WTC11 (cell line): ENCODE measurements around the gene S1PR1. TPM values are rescaled to one million over a fixed set of nuclear protein-coding genes. Genes with fewer than 3 reads are reported as not detected.

Experiments used
- ATAC-seq: fragments of 200-7000 bp; cut with Tn5 transposase; 2 replicates; pipeline ENCODE4 v1.10.0; 2021; ENCODE audit warnings: mild to moderate bottlenecking, moderate library complexity
- Bru-seq: library from RNA; stranded (reverse); fragments of 400-500 nt; gene quantifications from one replicate; lab custom pipeline; 2021; lab: Mats Ljungman, UMichigan
- CTCF ChIA-PET: fragments of 300-600 bp; sonication (Branson Sonifier 250); formaldehyde crosslinking; loops from one replicate; lab custom pipeline; 2021; ENCODE audit warnings: antibody characterized with exemption; lab: Charles Lee
- POLR2A ChIA-PET: fragments of 350-600 bp; sonication (Branson Sonifier 250); formaldehyde crosslinking; loops from one replicate; lab custom pipeline; 2021; ENCODE audit warnings: antibody characterized with exemption; lab: Charles Lee
- DNase-seq: peaks from one replicate; pipeline ENCODE4 v3.0.0; 2021; ENCODE audit warnings: low spot score
- H3K27ac Mint-ChIP-seq: 2 replicates; pipeline ENCODE4 v1.8.0; 2021; ENCODE audit warnings: mixed read lengths
- H3K27me3 Mint-ChIP-seq: 2 replicates; pipeline ENCODE4 v1.8.0; 2021; ENCODE audit warnings: low read depth, mild to moderate bottlenecking, moderate library complexity, mixed read lengths
- H3K36me3 Mint-ChIP-seq: 2 replicates; pipeline ENCODE4 v1.8.0; 2021; ENCODE audit warnings: mixed read lengths
- H3K4me1 Mint-ChIP-seq: 2 replicates; pipeline ENCODE4 v1.8.0; 2022; ENCODE audit warnings: mixed read lengths
- H3K4me3 Mint-ChIP-seq: 2 replicates; pipeline ENCODE4 v1.8.0; 2021; ENCODE audit warnings: mild to moderate bottlenecking, moderate library complexity, mixed read lengths
- H3K9me3 Mint-ChIP-seq: 2 replicates; pipeline ENCODE4 v1.8.0; 2021; ENCODE audit warnings: mixed read lengths
- E2F5 ChIP-seq: sonication (generic); formaldehyde crosslinking; IDR thresholded peaks from 2 replicates; pipeline ENCODE4 v1.8.1; 2022; ENCODE audit warnings: mild to moderate bottlenecking, moderate library complexity, missing genetic modification reagents
- ETV6 ChIP-seq: sonication (generic); formaldehyde crosslinking; IDR thresholded peaks from 2 replicates; pipeline ENCODE4 v1.8.1; 2022; ENCODE audit warnings: mild to moderate bottlenecking, missing genetic modification reagents
- FOXK1 ChIP-seq: sonication (generic); formaldehyde crosslinking; IDR thresholded peaks from 2 replicates; pipeline ENCODE4 v1.8.0; 2022; ENCODE audit warnings: mild to moderate bottlenecking, moderate library complexity, missing genetic modification reagents
- FOXP1 ChIP-seq: sonication (generic); formaldehyde crosslinking; IDR thresholded peaks from 2 replicates; pipeline ENCODE4 v1.8.0; 2022; ENCODE audit warnings: missing genetic modification reagents, mild to moderate bottlenecking, moderate library complexity, borderline replicate concordance
- FOXP4 ChIP-seq: sonication (generic); formaldehyde crosslinking; IDR thresholded peaks from 2 replicates; pipeline ENCODE4 v1.8.0; 2022; ENCODE audit warnings: mild to moderate bottlenecking, missing genetic modification reagents
- IRF2 ChIP-seq: sonication (generic); formaldehyde crosslinking; IDR thresholded peaks from 2 replicates; pipeline ENCODE4 v1.8.0; 2022; ENCODE audit warnings: low read depth, missing genetic modification reagents, borderline replicate concordance
- KAT7 ChIP-seq: sonication (generic); formaldehyde crosslinking; IDR thresholded peaks from 2 replicates; pipeline ENCODE4 v1.8.1; 2023; ENCODE audit warnings: missing genetic modification reagents, mild to moderate bottlenecking, borderline replicate concordance
- NR2C2 ChIP-seq: sonication (generic); formaldehyde crosslinking; IDR thresholded peaks from 2 replicates; pipeline ENCODE4 v1.8.0; 2022; ENCODE audit warnings: mild to moderate bottlenecking, missing genetic modification reagents
- NR3C1 ChIP-seq: sonication (generic); formaldehyde crosslinking; conservative IDR thresholded peaks from 2 replicates; pipeline ENCODE4 v1.8.1; 2023; ENCODE audit warnings: low read depth, mild to moderate bottlenecking, missing genetic modification reagents
- PRRX2 ChIP-seq: fragments of 250-450 bp; sonication (Bioruptor Pico); IDR thresholded peaks from 2 replicates; pipeline ENCODE4 v1.8.0; 2021; ENCODE audit warnings: mild to moderate bottlenecking
- RORB ChIP-seq: fragments of 250-450 bp; sonication (Bioruptor Pico); IDR thresholded peaks from 2 replicates; pipeline ENCODE4 v1.9.0; 2021; ENCODE audit warnings: mild to moderate bottlenecking
- SMAD4 ChIP-seq: sonication (generic); formaldehyde crosslinking; IDR thresholded peaks from 2 replicates; pipeline ENCODE4 v1.8.0; 2022; ENCODE audit warnings: mild to moderate bottlenecking, missing genetic modification reagents
- TCF7 ChIP-seq: sonication (generic); formaldehyde crosslinking; IDR thresholded peaks from 2 replicates; pipeline ENCODE4 v1.8.0; 2022; ENCODE audit warnings: mild to moderate bottlenecking, low read depth, missing genetic modification reagents, moderate library complexity
- ZBTB43 ChIP-seq: sonication (generic); formaldehyde crosslinking; IDR thresholded peaks from 2 replicates; pipeline ENCODE4 v1.8.1; 2023; ENCODE audit warnings: mild to moderate bottlenecking, missing genetic modification reagents
- ZNF423 ChIP-seq: fragments of 250-450 bp; sonication (Bioruptor Pico); IDR thresholded peaks from 2 replicates; pipeline ENCODE4 v2.1.2; 2022; ENCODE audit warnings: mild to moderate bottlenecking, moderate library complexity
- ZNF671 ChIP-seq: fragments of 250-450 bp; sonication (Bioruptor Pico); IDR thresholded peaks from 2 replicates; pipeline ENCODE4 v1.8.0; 2021; ENCODE audit warnings: mild to moderate bottlenecking
- long read RNA-seq, 3 experiments: library from RNA in 1 of 3; library from capped mRNA in 1 of 3; library from polyadenylated mRNA in 1 of 3; unstranded in 2 of 3; stranded (forward) in 1 of 3; transcript quantifications; one replicate each; pipeline ENCODE4 v2.0.0, GENCODE V29; 2021
- total RNA-seq: library from RNA; stranded (reverse); gene quantifications from 3 replicates; pipeline ENCODE4 v1.2.3, GENCODE V29; 2021
- TF ChIP-seq, protein P1 (sequence below): sonication (generic); formaldehyde crosslinking; IDR thresholded peaks from 2 replicates; pipeline ENCODE4 v1.8.1; 2023; ENCODE audit warnings: mild to moderate bottlenecking, missing genetic modification reagents, moderate library complexity
- TF ChIP-seq, protein P2 (sequence below): sonication (generic); formaldehyde crosslinking; IDR thresholded peaks from 2 replicates; pipeline ENCODE4 v1.8.1; 2022; ENCODE audit warnings: low read depth, missing genetic modification reagents, borderline replicate concordance
- TF ChIP-seq, protein P3 (sequence below): sonication (generic); formaldehyde crosslinking; IDR thresholded peaks from 2 replicates; pipeline ENCODE4 v1.8.1; 2023; ENCODE audit warnings: mild to moderate bottlenecking, missing genetic modification reagents, moderate library complexity
- TF ChIP-seq, protein P4 (sequence below): sonication (generic); formaldehyde crosslinking; IDR thresholded peaks from 2 replicates; pipeline ENCODE4 v1.8.0; 2023; ENCODE audit warnings: mild to moderate bottlenecking, missing genetic modification reagents

S1PR1 gene
- total RNA-seq (3.2 to 3.4 TPM (median 3.2 TPM) in 3 replicates), Bru-seq, nascent RNA (percentile 68 among the genes with signal in this experiment)
- long read RNA-seq, experiment 1, transcript S1PR1-201 (2 exons, 2,909 nt), result major isoform, 14 of 14 reads
- long read RNA-seq, experiment 1, partial matches to known transcripts, result 0 of 14 reads
- long read RNA-seq, experiment 1, other reads (novel, unspliced or antisense), result 0 of 14 reads
- long read RNA-seq, experiment 2, partial matches to known transcripts, result 0 of 3 reads
- long read RNA-seq, experiment 2, other reads (novel, unspliced or antisense), result 1 of 3 reads
- long read RNA-seq, experiment 3, partial matches to known transcripts, result 0 of 1 reads
- long read RNA-seq, experiment 3, other reads (novel, unspliced or antisense), result 0 of 1 reads

DNA sequence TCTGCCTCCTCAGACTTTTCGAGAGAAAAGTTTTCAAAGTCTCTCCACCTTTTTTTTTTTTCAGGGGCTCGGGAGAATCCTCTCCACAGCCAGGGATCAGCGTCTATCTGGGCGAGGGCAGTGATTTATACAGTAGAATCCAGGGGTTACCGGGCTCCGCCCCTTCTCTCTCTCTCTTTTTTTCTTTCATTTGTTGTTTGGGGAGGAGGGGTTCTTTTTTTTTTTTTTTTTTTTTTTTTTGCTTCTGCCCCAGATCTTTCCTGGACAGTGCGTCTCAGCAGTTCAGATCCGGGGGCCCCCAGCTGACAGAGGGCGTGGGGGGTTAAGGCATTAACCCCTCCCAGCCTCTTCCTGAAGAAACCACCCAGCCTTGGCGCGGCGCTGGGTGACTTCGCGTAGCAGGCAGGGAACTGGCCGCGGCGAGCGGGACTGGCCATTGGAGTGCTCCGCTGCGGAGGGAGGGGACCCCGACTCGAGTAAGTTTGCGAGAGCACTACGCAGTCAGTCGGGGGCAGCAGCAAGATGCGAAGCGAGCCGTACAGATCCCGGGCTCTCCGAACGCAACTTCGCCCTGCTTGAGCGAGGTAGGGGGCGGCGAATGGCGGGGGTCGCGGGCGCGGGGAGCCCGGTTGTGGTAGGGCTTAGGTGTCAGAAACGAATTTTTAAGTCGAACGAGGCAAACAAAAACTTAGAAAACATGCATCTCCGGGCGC is at the start of gene S1PR1:
Gene S1PR1, plus strand, starts transcription at position 504 of the 713 bp plus-strand sequence. CDS start 1,966 bp downstream, outside the sequence.
- H3K27ac Mint-ChIP-seq, result no peak within 1 kb of the TSS
- H3K4me1 Mint-ChIP-seq, result peaks cover 26% of the 10 kb centered on the region
- H3K27me3 Mint-ChIP-seq, result peaks cover 47% of the 10 kb centered on the region
- DNase-seq, result peak; percentile 83
- H3K4me3 Mint-ChIP-seq, result peak within 1 kb of the TSS; percentile 86
- no peaks in the 10 kb centered on the region for H3K9me3 Mint-ChIP-seq
- ATAC-seq, result peak; percentile 71
- ChIA-PET CTCF (interaction anchor here (0.5 to 3.9 kb wide), 5 partner anchors 8 to 121 kb away, joined by 3 to 35 read pairs (median 7); no protein-coding TSS in a partner anchor), POLR2A (interaction anchor here (0.7 to 1.5 kb wide), 3 partner anchors 23 to 155 kb away, joined by 3 to 4 read pairs (median 3); no protein-coding TSS in a partner anchor)
- peaks cover 9% of the 10 kb centered on the region for H3K36me3 Mint-ChIP-seq
- TF ChIP-seq FOXK1 (CRISPR knock-in tag) (peak; percentile 35; the same call in 1 of the 2 replicates), PRRX2 (CRISPR knock-in tag) (no peak), FOXP4 (peak; percentile 72; the same call in 1 of the 2 replicates), NR2C2 (no peak), ZBTB43 (CRISPR knock-in tag) (no peak), ETV6 (no peak), ZNF671 (CRISPR knock-in tag) (no peak), E2F5 (CRISPR knock-in tag) (no peak), FOXP1 (CRISPR knock-in tag) (no peak), TCF7 (no peak), RORB (CRISPR knock-in tag) (no peak), IRF2 (CRISPR knock-in tag) (no peak), ZNF423 (CRISPR knock-in tag) (no peak), SMAD4 (CRISPR knock-in tag) (no peak), KAT7 (CRISPR knock-in tag) (0 out of 2 replicates have a peak, but pooled peaks have one; percentile 4), NR3C1 (CRISPR knock-in tag) (no peak)
- TF ChIP-seq, protein P1, sequence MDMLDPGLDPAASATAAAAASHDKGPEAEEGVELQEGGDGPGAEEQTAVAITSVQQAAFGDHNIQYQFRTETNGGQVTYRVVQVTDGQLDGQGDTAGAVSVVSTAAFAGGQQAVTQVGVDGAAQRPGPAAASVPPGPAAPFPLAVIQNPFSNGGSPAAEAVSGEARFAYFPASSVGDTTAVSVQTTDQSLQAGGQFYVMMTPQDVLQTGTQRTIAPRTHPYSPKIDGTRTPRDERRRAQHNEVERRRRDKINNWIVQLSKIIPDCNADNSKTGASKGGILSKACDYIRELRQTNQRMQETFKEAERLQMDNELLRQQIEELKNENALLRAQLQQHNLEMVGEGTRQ (CRISPR knock-in tag), result no peak
- TF ChIP-seq, protein P2, sequence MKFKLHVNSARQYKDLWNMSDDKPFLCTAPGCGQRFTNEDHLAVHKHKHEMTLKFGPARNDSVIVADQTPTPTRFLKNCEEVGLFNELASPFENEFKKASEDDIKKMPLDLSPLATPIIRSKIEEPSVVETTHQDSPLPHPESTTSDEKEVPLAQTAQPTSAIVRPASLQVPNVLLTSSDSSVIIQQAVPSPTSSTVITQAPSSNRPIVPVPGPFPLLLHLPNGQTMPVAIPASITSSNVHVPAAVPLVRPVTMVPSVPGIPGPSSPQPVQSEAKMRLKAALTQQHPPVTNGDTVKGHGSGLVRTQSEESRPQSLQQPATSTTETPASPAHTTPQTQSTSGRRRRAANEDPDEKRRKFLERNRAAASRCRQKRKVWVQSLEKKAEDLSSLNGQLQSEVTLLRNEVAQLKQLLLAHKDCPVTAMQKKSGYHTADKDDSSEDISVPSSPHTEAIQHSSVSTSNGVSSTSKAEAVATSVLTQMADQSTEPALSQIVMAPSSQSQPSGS (CRISPR knock-in tag), result no peak
- TF ChIP-seq, protein P3, sequence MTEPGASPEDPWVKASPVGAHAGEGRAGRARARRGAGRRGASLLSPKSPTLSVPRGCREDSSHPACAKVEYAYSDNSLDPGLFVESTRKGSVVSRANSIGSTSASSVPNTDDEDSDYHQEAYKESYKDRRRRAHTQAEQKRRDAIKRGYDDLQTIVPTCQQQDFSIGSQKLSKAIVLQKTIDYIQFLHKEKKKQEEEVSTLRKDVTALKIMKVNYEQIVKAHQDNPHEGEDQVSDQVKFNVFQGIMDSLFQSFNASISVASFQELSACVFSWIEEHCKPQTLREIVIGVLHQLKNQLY (CRISPR knock-in tag), result no peak
- TF ChIP-seq, protein P4, sequence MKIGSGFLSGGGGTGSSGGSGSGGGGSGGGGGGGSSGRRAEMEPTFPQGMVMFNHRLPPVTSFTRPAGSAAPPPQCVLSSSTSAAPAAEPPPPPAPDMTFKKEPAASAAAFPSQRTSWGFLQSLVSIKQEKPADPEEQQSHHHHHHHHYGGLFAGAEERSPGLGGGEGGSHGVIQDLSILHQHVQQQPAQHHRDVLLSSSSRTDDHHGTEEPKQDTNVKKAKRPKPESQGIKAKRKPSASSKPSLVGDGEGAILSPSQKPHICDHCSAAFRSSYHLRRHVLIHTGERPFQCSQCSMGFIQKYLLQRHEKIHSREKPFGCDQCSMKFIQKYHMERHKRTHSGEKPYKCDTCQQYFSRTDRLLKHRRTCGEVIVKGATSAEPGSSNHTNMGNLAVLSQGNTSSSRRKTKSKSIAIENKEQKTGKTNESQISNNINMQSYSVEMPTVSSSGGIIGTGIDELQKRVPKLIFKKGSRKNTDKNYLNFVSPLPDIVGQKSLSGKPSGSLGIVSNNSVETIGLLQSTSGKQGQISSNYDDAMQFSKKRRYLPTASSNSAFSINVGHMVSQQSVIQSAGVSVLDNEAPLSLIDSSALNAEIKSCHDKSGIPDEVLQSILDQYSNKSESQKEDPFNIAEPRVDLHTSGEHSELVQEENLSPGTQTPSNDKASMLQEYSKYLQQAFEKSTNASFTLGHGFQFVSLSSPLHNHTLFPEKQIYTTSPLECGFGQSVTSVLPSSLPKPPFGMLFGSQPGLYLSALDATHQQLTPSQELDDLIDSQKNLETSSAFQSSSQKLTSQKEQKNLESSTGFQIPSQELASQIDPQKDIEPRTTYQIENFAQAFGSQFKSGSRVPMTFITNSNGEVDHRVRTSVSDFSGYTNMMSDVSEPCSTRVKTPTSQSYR (CRISPR knock-in tag), result no peak
